ENCODE results near the gene COL28A1.

The COL28A1 gene

DNA sequence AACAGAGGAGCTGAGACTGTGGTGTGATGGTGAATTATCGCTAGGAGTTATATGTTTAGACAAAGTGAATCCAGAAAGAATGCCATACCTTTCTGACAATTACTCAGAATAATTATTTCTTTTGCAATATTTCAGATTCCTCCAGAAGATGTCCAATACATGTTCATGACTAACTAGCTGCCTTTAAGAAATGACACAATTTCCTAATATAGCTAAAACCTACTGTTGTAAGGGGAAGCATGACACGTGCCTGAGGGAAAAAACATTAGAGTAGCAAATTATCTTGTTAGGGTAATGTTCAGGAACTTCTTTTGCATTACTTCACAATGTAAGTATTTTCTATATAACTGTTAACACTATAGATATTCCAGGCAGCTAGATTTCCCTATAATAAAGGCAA, 150.3 kb downstream of the COL28A1 start:
- no peak overlapping the region for H3K27ac ChIP-seq (ENCODE audit: low read depth, low read length)
- H2AFZ ChIP-seq (ENCODE audit: low read depth, low read length, severe bottlenecking): no peak overlapping the region
- no peaks in the 10 kb centered on the region for H3K79me2 ChIP-seq (ENCODE audit: insufficient read depth, low read length)
- no peak overlapping the region for H3K9ac ChIP-seq (ENCODE audit: low read length)
- no peaks in the 10 kb centered on the region for H3K9me2 ChIP-seq (replicated peaks; ENCODE audit: insufficient read depth, low read length)
- no peaks in the 10 kb centered on the region for H3K36me3 ChIP-seq (ENCODE audit: low read length)
- H3F3A ChIP-seq (ENCODE audit: insufficient read depth): no peaks in the 10 kb centered on the region
- H3K9me3 ChIP-seq (ENCODE audit: insufficient read depth, low read length): no peaks in the 10 kb centered on the region
- H3K4me3 ChIP-seq (ENCODE audit: insufficient read depth, low read length, poor library complexity, severe bottlenecking): no peak overlapping the region
- no peaks in the 10 kb centered on the region for H4K20me1 ChIP-seq (ENCODE audit: low read depth, low read length)
- H3K4me2 ChIP-seq (ENCODE audit: low read depth, low read length, poor library complexity, severe bottlenecking): no peak overlapping the region
- H3K27me3 ChIP-seq (ENCODE audit: low read length): no peaks in the 10 kb centered on the region
- TF ChIP-seq, protein P1, sequence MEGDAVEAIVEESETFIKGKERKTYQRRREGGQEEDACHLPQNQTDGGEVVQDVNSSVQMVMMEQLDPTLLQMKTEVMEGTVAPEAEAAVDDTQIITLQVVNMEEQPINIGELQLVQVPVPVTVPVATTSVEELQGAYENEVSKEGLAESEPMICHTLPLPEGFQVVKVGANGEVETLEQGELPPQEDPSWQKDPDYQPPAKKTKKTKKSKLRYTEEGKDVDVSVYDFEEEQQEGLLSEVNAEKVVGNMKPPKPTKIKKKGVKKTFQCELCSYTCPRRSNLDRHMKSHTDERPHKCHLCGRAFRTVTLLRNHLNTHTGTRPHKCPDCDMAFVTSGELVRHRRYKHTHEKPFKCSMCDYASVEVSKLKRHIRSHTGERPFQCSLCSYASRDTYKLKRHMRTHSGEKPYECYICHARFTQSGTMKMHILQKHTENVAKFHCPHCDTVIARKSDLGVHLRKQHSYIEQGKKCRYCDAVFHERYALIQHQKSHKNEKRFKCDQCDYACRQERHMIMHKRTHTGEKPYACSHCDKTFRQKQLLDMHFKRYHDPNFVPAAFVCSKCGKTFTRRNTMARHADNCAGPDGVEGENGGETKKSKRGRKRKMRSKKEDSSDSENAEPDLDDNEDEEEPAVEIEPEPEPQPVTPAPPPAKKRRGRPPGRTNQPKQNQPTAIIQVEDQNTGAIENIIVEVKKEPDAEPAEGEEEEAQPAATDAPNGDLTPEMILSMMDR (IDR thresholded peaks at IDR 0.05; ENCODE audit: insufficient read depth, low read length, poor library complexity, severe bottlenecking): no peak
- no peak for TF ChIP-seq EZH2phosphoT487 (conservative IDR thresholded peaks at IDR 0.05; ENCODE audit: low read length)

DNA sequence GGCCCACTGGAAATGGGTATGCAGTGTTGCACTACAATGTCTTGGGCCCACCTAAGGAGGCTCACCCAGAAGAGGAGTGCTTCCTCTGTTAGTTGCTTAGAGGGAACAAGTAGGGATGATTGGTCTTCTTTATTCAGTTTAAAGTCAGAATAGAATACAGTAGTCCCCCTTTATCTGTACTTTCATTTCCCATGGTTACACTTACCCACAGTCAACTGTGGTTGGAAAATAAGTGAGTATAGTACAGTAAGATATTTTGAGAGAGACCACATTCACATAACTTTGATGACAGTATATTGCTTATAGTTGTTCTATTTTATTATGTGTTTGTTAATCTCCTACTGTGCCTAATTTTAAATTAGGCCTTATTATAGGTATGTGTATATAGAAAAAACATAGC, 151.4 kb downstream of the COL28A1 start:
- Histone ChIP-seq H3K36me3 (ENCODE audit: low read length) (no peaks in the 10 kb centered on the region), H3K27me3 (ENCODE audit: low read length) (no peaks in the 10 kb centered on the region), H3K27ac (ENCODE audit: low read depth, low read length) (no peak overlapping the region), H3K9me2 (replicated peaks; ENCODE audit: insufficient read depth, low read length) (no peaks in the 10 kb centered on the region), H3K9ac (ENCODE audit: low read length) (no peak overlapping the region), H3F3A (ENCODE audit: insufficient read depth) (no peaks in the 10 kb centered on the region), H3K79me2 (ENCODE audit: insufficient read depth, low read length) (no peaks in the 10 kb centered on the region), H3K4me2 (ENCODE audit: low read depth, low read length, poor library complexity, severe bottlenecking) (no peak overlapping the region), H3K9me3 (ENCODE audit: insufficient read depth, low read length) (no peaks in the 10 kb centered on the region), H2AFZ (ENCODE audit: low read depth, low read length, severe bottlenecking) (no peak overlapping the region), H3K4me3 (ENCODE audit: insufficient read depth, low read length, poor library complexity, severe bottlenecking) (no peak overlapping the region), H4K20me1 (ENCODE audit: low read depth, low read length) (no peaks in the 10 kb centered on the region)
- TF ChIP-seq, protein P1 (IDR thresholded peaks at IDR 0.05; ENCODE audit: insufficient read depth, low read length, poor library complexity, severe bottlenecking): no peak
- TF ChIP-seq EZH2phosphoT487 (conservative IDR thresholded peaks at IDR 0.05; ENCODE audit: low read length): no peak

DNA sequence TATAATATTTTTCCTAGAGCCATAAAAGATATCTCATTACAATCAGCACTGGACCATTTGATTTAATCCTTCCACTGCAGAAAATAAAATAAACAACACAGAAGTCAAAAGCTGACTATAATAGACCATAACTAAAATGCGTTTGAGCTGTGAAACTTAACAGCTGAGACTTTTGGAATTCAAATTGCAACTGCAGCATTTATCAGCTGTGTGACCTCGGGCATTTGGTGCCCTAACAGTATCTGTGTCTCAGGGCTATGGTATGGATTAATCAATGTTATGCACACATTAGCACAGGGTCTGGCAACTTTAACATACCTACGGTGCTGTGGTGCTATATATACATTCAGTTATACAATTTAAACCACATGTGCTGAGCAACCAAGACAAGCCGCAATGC, 160.1 kb downstream of the COL28A1 start:
- no peaks in the 10 kb centered on the region for H3K36me3 ChIP-seq (ENCODE audit: low read length)
- no peaks in the 10 kb centered on the region for H3K9me3 ChIP-seq (ENCODE audit: insufficient read depth, low read length)
- no peaks in the 10 kb centered on the region for H3K27me3 ChIP-seq (ENCODE audit: low read length)
- no peak overlapping the region for H3K4me2 ChIP-seq (ENCODE audit: low read depth, low read length, poor library complexity, severe bottlenecking)
- H4K20me1 ChIP-seq (ENCODE audit: low read depth, low read length): no peaks in the 10 kb centered on the region
- H3K9me2 ChIP-seq (replicated peaks; ENCODE audit: insufficient read depth, low read length): no peaks in the 10 kb centered on the region
- H3F3A ChIP-seq (ENCODE audit: insufficient read depth): no peaks in the 10 kb centered on the region
- H3K9ac ChIP-seq (ENCODE audit: low read length): no peak overlapping the region
- H3K79me2 ChIP-seq (ENCODE audit: insufficient read depth, low read length): no peaks in the 10 kb centered on the region
- no peak for TF ChIP-seq EZH2phosphoT487 (conservative IDR thresholded peaks at IDR 0.05; ENCODE audit: low read length)
- TF ChIP-seq, protein P1 (IDR thresholded peaks at IDR 0.05; ENCODE audit: insufficient read depth, low read length, poor library complexity, severe bottlenecking): no peak
- no peak overlapping the region for H2AFZ ChIP-seq (ENCODE audit: low read depth, low read length, severe bottlenecking)
- H3K27ac ChIP-seq (ENCODE audit: low read depth, low read length): no peak overlapping the region
- H3K4me3 ChIP-seq (ENCODE audit: insufficient read depth, low read length, poor library complexity, severe bottlenecking): no peak overlapping the region

Measured in SU-DHL-6 (cell line).